Fibroblast of skin of right biceps (primary cell): ENCODE measurements around the gene ZSWIM8.
A peak's percentile ranks its signal among the peaks of the same experiment; 100 is the strongest.

Source experiments
- DNase-seq: peaks from one replicate; pipeline ENCODE4 v3.0.0-alpha.2; 2013

Gene ZSWIM8

GRCh38 chr10:73843261-73843660 is 57.9 kb downstream of the ZSWIM8 start:
- peak; percentile 12 for DNase-seq

GRCh38 chr10:73847031-73847430 is 61.6 kb downstream of the ZSWIM8 start:
- no peak for DNase-seq

GRCh38 chr10:73848821-73849489 is 63.5 kb downstream of the ZSWIM8 start:
- DNase-seq: peak; percentile 83

GRCh38 chr10:73850211-73850610 is 64.8 kb downstream of the ZSWIM8 start:
- no peak for DNase-seq

- peak; percentile 95 for DNase-seq
Measured at GRCh38 chr10:73850863-73851461, 65.6 kb downstream of the ZSWIM8 start.
